HG03045 (cell line): Measurements from ENCODE around the gene LPCAT1.
"Not testable (repeated sequence)": the region's sequence is repeated elsewhere in the genome, so short reads cannot be mapped to it uniquely, and the experiment has no call there.

Experiments used
- ATAC-seq: cut with Tn5 transposase; IDR thresholded peaks from one replicate; pipeline ENCODE4 v1.9.1; 2021; ENCODE audit warnings: mild to moderate bottlenecking, moderate library complexity; ENCODE audit not compliant: unreplicated experiment

LPCAT1 gene

DNA sequence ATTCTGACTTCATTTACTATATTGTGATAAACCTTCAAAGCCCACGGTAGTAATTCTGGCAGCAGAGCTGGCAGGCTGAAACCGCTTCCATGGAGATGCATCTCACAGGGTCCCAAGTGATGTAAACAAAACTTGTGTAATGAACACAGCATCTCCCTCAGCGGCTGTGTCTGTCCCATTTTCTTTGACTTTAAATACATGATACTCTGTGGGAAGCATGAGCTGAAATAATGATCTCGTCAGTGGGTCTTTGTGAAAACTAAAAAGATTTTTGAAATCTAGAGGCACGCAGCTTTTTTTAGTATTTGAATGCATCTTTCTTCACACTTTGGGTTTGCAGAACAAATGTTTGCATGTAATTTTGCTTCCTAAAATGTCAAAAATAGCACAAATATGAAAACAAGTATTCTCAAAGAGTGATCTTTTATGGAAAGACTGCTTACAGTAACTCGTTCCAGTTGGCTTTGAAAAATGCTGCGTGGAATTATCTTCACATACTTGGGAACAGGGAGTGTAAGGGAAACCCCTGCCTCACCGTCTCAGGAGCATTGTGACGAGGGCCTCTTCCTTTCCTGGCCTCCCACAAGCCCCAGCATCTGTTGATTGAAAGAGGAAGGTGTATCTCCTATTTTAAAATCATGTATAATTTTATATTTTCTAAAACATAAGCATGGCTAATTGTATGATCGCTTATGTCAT lies 18.1 kb upstream of the LPCAT1 start:
- ATAC-seq = no peak

- ATAC-seq = no peak
Measured at GRCh38 chr5:1540831-1541701, 17.3 kb upstream of the LPCAT1 start.

- no peak for ATAC-seq
Measured at GRCh38 chr5:1540166-1540565, 16.4 kb upstream of the LPCAT1 start.

DNA sequence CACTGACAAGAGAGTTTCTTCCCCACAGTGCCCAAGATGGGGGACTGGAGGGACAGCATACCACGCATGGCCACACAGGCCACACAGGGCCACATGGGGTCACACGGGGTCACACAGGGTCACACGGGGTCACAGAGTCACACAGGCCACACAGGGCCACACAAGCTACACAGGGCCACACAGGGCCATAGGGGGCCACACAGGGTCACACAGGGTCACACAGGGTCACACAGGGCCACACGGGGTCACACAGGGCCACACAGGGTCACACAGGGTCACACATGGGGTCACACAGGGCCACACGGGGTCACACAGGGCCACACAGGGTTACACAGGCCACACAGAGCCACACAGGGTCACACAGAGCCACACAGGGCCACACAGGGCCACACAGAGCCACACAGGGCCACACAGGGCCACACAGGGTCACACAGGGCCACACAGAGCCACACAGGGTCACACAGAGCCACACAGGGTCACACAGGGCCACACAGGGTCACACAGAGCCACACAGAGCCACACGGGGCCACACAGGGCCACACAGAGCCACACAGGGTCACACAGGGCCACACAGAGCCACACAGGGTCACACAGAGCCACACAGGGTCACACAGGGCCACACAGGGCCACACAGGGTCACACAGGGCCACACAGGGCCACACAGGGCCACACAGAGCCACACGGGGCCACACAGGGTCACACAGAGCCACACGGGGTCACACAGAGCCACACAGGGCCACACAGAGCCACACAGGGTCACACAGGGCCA lies 15.8 kb upstream of the LPCAT1 start:
- ATAC-seq = not testable (repeated sequence)

- no peak for ATAC-seq
Measured at GRCh38 chr5:1538741-1539392, 15.1 kb upstream of the LPCAT1 start.

- ATAC-seq = no peak
Measured at GRCh38 chr5:1538276-1538675, 14.5 kb upstream of the LPCAT1 start.

DNA sequence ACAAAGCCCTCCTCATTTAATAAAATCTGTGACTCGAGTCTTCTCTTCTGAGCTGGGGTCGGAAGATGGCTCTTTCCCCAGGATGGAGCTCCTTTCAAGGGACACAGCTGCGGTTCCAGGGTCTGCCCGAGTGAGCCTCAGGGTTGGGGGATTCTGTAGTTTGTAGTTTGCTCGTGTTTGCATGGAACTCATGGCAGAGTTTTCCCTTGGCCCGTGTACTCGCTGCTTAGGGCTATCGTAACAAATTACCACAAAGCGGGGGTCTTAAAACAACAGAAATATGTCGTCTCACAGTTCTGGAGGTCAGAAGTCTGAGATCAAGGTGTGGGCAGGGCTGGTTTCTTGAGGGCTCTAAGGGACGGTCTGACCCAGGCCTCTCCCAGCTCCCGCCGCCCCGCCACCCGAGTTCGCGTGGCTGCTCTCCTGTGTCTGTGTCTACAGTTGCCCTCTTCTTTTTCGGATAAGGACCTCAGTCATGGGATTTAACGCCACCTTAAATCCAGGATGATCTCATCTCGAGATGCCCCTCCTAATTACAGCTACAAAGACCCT lies 13.9 kb upstream of the LPCAT1 start:
- no peak for ATAC-seq

DNA sequence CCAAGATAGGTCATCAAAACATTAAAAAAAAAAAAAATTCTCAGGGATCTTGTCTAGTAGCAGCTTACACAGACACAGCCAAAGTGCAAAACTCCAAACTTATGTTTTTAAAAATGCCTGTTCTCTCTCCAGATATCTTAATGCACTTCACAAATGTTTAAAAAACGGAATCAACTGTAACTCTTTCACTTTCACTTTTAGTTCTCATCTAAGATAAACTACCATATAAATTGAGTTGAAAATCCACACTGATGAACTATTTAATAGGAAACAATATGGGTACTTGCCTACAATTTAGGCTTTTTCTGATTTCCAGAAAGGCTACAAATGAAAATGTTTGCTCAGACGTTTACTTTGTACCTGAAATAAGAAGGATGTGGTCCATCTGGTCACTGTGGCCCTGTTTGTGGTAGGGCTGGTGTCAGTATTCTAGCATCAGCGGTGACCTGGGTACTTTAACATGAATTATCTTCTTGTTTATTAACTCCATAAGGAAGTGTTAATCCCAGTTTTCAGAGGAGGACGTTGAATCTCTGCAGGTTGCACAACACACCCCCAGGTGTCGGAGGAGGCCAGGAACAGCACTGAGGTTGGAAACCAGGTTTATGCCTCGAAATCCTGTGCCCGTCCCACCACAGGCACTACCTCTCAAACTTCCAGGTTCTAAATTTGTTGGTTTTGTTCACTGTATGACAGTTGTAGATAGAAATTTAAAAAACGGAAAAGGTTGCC lies 13.3 kb upstream of the LPCAT1 start:
- ATAC-seq = no peak

DNA sequence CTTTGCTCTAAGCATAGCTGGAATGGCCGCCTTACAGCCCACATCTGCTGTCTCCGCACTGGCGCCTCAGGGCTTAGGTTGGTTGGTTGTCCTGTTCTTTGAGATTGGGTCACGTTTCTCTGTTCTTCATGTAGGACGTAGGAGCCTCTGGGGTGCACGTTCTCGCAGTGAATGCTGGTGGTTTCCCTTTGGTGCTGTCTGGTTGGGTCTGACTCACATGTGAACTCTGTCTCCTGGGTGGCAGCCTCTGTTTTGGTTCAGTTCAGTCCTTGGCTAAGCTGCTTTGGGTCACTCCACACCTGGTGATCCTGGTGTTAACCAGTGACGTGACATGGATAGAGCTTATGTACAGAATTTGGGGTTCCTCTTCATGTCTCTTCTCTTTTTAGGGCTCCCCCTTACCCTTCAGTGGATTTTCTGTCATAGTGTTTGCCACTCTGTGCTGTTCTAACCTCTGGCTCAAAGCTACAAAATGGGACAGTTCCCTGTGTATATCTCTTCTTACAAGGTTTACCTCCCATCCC lies 12.6 kb upstream of the LPCAT1 start:
- peak; percentile 94 for ATAC-seq

- ATAC-seq = no peak
Measured at GRCh38 chr5:1535646-1536045, 11.9 kb upstream of the LPCAT1 start.

- ATAC-seq = no peak
Measured at GRCh38 chr5:1532384-1532783, 8.6 kb upstream of the LPCAT1 start.

DNA sequence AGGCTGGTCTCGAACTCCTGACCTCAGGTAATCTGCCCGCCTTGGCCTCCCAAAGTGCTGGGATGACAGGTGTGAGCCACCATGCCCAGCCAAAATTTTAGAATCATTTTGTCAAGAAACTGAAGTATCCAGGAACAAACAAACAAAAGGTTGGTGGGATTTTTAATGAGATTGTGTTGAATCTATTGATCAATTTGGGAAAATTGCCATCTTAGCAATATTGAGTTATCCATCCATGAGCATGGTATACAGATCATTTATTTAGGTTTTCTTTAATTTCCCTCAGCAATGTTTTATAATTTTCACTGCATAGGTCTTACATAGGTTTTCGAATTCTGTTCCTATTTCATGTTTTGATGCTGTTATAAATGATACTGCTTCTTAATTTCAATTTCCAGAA lies 5.7 kb upstream of the LPCAT1 start:
- no peak for ATAC-seq

DNA sequence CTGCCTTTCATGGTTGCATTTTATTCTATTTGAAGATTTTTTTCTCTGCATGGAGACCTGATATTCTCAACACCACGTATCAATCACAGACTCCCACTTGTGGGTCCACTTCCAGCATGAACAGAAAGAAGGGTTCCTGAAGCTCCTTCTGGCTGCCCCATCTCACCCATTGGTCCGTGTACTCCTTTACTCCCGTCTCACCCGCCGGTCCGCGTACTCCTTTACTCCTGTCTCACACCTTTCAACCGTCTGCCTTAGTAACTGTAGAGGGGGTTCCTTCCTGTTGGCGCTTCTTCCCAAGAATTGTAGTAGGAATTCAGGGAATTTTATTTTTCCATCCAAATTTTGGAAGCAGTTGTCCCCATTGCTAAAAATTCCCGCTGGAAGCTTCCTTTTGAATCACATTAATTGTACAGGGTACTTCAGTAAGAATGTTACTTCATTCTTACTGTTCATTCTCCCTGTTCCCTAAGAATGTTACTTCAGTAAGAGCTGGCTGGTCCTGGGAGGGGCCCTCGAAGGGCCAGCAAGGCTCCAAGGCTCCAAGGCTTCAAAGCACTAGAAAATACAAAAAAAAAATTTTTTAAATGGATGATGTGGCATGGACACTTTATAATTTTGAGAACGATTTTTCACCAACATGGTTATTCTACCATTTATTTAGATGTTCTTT lies 3.9 kb upstream of the LPCAT1 start:
- no peak for ATAC-seq

DNA sequence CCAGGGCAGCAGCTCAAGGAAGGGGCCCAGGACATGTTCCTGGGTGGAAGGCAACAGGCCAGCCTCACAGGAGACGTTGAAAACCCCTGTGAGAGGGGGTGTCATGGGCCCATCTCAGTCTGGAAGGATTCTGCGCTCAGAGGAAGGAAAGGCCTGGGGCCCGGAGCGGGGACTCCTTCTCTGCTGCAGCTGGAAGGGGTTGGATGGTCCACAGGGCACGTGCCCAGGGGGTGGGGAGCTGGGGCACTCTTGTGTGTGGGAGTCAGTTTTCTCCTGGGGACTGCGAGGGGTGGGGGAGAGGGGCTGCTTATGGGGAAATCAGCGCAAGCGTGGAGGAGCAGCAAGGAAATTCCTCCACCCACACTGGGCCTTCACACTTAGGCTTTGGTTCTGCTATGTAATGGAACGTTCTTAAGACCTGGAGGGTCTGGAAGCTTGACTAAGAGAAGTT lies 2.9 kb upstream of the LPCAT1 start:
- ATAC-seq = no peak

DNA sequence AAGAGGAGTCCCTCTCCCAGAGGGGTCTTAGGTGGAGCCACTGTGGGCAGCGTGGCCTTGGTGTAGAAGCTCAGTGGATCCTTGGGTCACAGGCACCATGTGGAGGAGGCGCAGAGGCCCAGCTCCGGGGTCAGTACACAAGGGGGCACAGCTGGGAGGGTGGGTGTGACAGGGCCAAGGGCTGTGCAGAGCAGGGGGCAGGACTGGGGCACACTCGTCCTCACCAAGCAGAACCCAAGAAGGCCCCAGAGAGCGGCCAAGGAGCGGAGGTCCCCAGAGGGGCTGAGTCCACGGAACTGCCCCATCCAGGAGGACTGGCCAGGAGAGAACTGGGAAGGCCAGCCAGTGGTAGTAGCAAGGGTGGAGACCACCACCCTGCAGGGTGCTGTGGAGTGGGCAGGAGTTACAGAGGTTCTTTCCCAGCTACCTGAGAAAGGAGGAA lies 2.5 kb upstream of the LPCAT1 start:
- ATAC-seq = no peak

DNA sequence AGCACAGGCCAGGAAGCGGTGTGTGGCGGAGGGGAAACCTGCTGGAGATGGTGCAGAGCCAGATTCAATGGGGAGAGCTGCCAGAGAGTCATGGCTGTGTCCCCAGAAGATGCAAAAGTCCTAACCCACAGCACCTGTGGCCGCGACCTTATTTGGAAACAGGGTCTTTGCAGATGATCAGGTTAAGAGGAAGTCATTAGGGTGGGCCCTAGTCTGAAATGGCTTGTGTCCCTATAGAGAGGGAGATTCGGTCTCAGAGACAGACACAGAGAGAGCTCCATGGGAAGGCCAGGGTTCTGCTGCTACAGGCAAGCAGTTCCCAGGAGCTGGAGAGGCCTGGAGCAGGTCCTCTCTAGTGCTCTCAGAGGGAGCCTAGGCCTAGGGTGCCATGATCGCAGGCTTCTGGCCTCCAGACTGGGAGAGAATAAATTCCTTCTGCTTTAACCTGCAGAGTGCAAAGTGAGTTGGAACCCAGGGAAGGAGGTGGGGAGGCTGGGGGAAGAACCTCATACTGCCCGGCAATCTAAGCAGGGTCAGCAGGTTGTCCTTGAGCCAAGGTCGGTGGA lies 1.9 kb upstream of the LPCAT1 start:
- ATAC-seq = no peak

DNA sequence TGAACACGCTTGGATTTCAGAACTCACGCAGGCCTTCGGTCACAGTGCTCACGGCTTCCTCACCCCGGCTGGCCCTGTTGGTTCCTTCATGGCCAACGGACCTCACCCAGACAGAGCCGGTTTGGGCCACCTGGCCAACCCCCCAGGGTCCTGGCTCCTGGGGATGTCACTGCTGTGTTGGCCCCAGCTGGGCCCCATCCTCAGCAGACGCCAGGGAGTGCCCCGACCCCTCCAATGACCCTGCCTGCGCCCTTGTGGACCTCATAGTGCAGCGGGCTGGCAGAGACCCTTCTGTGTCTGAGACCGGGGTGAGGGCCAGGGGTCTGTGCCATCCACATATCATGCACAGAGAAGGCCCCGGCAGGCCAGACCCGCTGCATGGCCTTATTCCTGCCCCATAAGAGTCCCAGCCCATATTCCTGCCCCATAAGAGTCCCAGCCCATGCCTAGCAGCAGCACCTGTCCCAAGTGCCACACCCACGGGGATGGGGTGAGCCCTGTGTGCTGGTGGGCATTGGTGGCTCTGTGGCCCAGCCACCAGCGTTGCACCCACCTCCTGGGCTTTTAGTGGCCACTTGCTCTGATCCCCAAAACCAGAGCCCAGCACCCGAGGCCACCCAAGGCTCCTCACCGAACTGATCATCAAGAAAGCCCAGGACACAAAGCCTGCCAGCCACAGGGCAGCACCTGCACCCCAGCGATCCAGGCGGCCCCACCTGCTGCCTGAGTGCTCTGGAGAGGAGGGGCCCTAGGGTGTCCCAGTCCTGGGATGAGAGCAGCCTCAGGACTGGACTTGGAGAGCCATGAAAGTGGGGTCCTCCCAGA lies 1.3 kb upstream of the LPCAT1 start:
- ATAC-seq = no peak

GRCh38 chr5:1524481-1524798 lies 680 bp upstream of the LPCAT1 start:
- ATAC-seq = no peak
